Body of pancreas (tissue), 4 donors: Measurements from ENCODE around the gene FTSJ1. TPM values are rescaled to one million over a fixed set of nuclear protein-coding genes. Genes with fewer than 3 reads are reported as not detected.
A peak's percentile ranks its signal among the peaks of the same experiment; 100 is the strongest.

Source experiments
- ATAC-seq: fragments of 150-250 bp; one replicate; pipeline ENCODE4 v1.9.1; 2016
- DNase-seq, 4 donors: peaks; one replicate each; pipeline ENCODE4 v3.0.0-alpha.2; 2019
- H3K27ac ChIP-seq, 4 donors: fragments of 200-600 bp; sonication (generic); 1 replicate in 3 of 4; 2 replicates in 1 of 4; pipeline versions ENCODE4 v1.5.1 to v1.6.1; 2016 to 2019; ENCODE audit warnings: mild to moderate bottlenecking in 1 of 4, mixed read lengths in 1 of 4, moderate library complexity in 1 of 4
- H3K27me3 ChIP-seq, 2 donors: fragments of 200-600 bp; sonication (generic); one replicate each; pipeline ENCODE4 v1.6.0; 2016; ENCODE audit warnings: mild to moderate bottlenecking in 1 of 2
- H3K36me3 ChIP-seq, 2 donors: fragments of 200-600 bp; sonication (generic); replicated peaks in 1 of 2; 2 replicates each; pipeline ENCODE4 v1.5.1; 2016; ENCODE audit warnings: low read depth in 2 of 2; ENCODE audit not compliant: insufficient read depth in 1 of 2
- H3K4me1 ChIP-seq: fragments of 200-600 bp; sonication (generic); one replicate; pipeline ENCODE4 v1.6.0; 2016
- H3K4me3 ChIP-seq, 2 donors: fragments of 200-600 bp; sonication (generic); 1 replicate in 1 of 2; 2 replicates in 1 of 2; pipeline ENCODE4 v1.5.1; 2016 to 2019
- H3K9me3 ChIP-seq, 3 donors: fragments of 200-600 bp; sonication (generic); 1 replicate in 2 of 3; 2 replicates in 1 of 3; pipeline ENCODE4 v1.5.1; 2016
- POLR2A ChIP-seq, 3 donors: fragments of 450-650 bp; IDR thresholded peaks; one replicate each; pipeline ENCODE4 v1.6.1; 2016; ENCODE audit warnings: antibody characterized with exemption in 3 of 3, mild to moderate bottlenecking in 2 of 3
- WGBS, 2 donors: methylation state at CpG; one replicate each; pipeline ENCODE4 v1.1.5; 2017; 5-methylcytosine and 5-hydroxymethylcytosine counted together
- intact Hi-C: fragments of 100-400 bp; cut with DNase I; formaldehyde crosslinking; loops from one replicate; pipeline ENCODE4 v1.15.1; 2023
- total RNA-seq, 2 donors: library from RNA; depleted of rRNA; stranded (reverse); fragments of >200 nt; gene quantifications; one replicate each; pipeline ENCODE4 v1.1.0, GENCODE V29; 2016
- TF ChIP-seq, protein P1 (sequence below), 7 experiments: fragments of 450-650 bp in 4 of 7; fragments of 200-600 bp in 3 of 7; sonication (generic) in 3 of 7; IDR thresholded peaks; one replicate each; pipeline ENCODE4 v1.5.1; 2016 to 2019; ENCODE audit warnings: antibody characterized with exemption in 7 of 7

Gene FTSJ1
- total RNA-seq, 2 donors from 2014 or later = 37.1 to 56.4 TPM

DNA sequence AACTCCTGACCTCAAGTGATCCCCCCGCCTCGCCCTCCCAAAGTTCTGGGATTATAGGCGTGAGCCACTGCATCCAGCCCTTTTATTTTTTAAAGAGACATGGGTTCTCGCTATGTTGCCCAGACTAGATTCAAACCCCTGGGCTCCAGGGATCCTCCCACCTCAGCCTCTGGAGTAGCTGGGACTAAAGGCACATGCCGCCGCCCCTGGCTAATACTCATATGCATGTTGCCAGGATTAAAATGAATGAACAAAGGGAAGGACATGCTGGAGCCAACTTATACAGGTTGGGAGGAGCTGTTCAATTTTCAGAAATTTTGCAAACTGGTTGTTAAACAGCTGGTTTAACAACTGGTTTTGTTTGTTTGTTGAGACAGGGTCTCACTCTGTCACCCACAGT is 1.4 kb upstream of the FTSJ1 start:
- DNase-seq = no peak
- intact Hi-C loops = no loop called here

DNA sequence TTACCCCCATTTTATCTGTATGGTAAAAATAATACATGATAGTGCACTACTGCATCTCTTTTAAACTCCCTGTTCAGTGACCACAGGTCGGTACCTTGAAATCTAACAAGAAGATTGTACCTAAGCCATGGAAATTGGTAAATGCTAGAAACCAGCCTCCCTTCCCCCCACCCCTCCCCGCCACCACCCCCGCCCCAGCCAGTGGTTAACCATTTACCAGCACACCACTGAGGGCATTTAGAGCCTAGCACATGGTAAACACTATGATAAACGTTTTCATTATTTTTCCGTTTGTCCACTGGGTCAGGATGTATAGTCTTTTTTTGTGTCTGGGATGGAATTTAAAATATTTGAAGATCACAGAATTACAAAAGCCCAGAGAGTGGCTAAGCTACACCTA is 703 bp upstream of the FTSJ1 start:
- H3K27me3 ChIP-seq = no peaks in the 10 kb centered on the region
- ATAC-seq = no peak
- no peak for TF ChIP-seq POLR2A (IDR thresholded peaks at IDR 0.05)
- TF ChIP-seq, protein P1, sequence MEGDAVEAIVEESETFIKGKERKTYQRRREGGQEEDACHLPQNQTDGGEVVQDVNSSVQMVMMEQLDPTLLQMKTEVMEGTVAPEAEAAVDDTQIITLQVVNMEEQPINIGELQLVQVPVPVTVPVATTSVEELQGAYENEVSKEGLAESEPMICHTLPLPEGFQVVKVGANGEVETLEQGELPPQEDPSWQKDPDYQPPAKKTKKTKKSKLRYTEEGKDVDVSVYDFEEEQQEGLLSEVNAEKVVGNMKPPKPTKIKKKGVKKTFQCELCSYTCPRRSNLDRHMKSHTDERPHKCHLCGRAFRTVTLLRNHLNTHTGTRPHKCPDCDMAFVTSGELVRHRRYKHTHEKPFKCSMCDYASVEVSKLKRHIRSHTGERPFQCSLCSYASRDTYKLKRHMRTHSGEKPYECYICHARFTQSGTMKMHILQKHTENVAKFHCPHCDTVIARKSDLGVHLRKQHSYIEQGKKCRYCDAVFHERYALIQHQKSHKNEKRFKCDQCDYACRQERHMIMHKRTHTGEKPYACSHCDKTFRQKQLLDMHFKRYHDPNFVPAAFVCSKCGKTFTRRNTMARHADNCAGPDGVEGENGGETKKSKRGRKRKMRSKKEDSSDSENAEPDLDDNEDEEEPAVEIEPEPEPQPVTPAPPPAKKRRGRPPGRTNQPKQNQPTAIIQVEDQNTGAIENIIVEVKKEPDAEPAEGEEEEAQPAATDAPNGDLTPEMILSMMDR (IDR thresholded peaks at IDR 0.05) = no peak
- H3K27ac ChIP-seq = peak overlapping the region in 3 of 4 donors; percentile 59 to 84 (median 83)
- H3K4me1 ChIP-seq = peaks cover 34% of the 10 kb centered on the region
- intact Hi-C loops = no loop called here
- H3K36me3 ChIP-seq = no peaks in the 10 kb centered on the region
- H3K4me3 ChIP-seq = peak overlapping the region in 1 of 2 donors; percentile 30
- H3K9me3 ChIP-seq = no peaks in the 10 kb centered on the region
- WGBS, 2 donors = 1 to 13% methylated on average over 3 to 5 of the region's 5 CpGs
- peak in 1 of 4 donors; percentile 44 for DNase-seq

More for the DNA sequence above, 1.4 kb upstream of the FTSJ1 start:
- H3K4me3 ChIP-seq = no peak overlapping the region
- H3K27ac ChIP-seq = no peak overlapping the region
- WGBS, 2 donors = 54 to 67% methylated on average over 3 of the region's 6 CpGs
- TF ChIP-seq POLR2A (IDR thresholded peaks at IDR 0.05) = no peak
- TF ChIP-seq, protein P1 (IDR thresholded peaks at IDR 0.05) = no peak
- no peaks in the 10 kb centered on the region for H3K9me3 ChIP-seq
- no peaks in the 10 kb centered on the region for H3K36me3 ChIP-seq
- H3K27me3 ChIP-seq = no peaks in the 10 kb centered on the region
- peaks cover 39% of the 10 kb centered on the region for H3K4me1 ChIP-seq
- no peak for ATAC-seq

GRCh38 chrX:48476919-48477318 is 920 bp downstream of the FTSJ1 start:
- 13 to 23% methylated on average over 4 of the region's 4 CpGs for WGBS, 2 donors
- Histone ChIP-seq H3K4me3 (no peak overlapping the region), H3K4me1 (peaks cover 21% of the 10 kb centered on the region), H3K27ac (peak overlapping the region in 2 of 4 donors; percentile 59 to 84), H3K9me3 (no peaks in the 10 kb centered on the region), H3K27me3 (no peaks in the 10 kb centered on the region), H3K36me3 (no peaks in the 10 kb centered on the region)
- DNase-seq (no peak), ATAC-seq (no peak)
- intact Hi-C loops = no loop called here
- TF ChIP-seq, protein P1 (IDR thresholded peaks at IDR 0.05) = no peak

DNA sequence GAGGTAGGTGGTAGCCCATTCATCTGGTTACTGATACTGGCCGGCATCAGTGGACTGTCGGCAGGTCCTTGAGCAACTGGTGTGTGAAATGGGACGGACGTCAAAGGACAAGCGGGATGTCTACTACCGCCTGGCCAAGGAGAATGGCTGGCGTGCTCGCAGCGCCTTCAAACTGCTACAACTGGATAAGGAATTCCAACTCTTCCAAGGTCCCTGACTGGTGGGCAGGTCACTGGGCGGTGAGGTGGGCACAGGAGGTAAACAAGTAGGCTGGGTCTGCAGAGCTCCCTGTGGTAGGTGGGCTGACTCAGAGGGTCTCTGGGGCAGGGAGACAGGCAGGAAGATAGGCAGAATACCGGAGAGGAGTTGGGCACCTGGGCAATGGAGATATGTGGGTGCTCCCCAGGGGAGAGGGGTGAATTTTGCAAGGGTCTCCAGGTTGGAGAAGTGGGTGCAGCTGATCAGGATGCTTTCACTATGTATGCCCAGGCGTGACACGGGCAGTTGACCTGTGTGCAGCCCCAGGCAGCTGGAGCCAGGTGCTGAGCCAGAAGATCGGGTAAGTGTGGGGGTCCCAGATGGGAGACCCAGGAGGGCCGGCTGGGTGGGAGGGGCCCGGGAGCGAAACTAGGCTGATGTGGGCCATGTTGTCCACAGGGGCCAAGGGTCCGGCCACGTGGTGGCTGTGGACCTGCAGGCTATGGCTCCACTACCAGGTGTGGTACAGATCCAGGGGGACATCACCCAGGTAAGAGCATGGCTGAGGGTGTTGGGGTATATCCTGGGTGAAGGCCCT is 2.2 kb downstream of the FTSJ1 start:
- Histone ChIP-seq H3K4me3 (no peak overlapping the region), H3K27ac (no peak overlapping the region), H3K4me1 (peaks cover 19% of the 10 kb centered on the region), H3K36me3 (no peaks in the 10 kb centered on the region), H3K9me3 (no peaks in the 10 kb centered on the region), H3K27me3 (no peaks in the 10 kb centered on the region)
- no peak for DNase-seq
- no peak for ATAC-seq
- no peak for TF ChIP-seq POLR2A (IDR thresholded peaks at IDR 0.05)
- TF ChIP-seq, protein P1 (IDR thresholded peaks at IDR 0.05) = no peak
- WGBS, 2 donors = 51% methylated on average over 12 of the region's 19 CpGs; no CpG with 5 or more reads in 1 of the 2 donors
- intact Hi-C loops = no loop called here

DNA sequence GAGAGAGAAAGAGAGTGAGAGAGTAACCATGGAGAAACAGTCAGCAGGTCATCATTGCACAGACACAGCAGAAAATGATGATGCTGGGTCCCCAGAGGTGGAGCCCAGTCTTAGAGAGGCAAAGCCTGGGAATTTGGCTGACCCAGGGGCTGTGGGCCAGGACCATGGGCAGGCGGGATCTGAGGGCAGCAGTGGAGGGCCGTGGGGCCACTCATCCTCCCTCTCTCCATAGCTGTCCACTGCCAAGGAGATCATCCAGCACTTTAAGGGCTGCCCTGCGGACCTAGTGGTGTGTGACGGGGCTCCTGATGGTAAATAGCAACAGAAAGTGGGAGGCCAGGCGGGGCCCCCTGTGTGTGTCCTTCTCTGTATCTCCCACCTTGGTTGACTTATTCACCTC is 2.8 kb downstream of the FTSJ1 start:
- no peaks in the 10 kb centered on the region for H3K27me3 ChIP-seq
- DNase-seq (no peak), ATAC-seq (no peak)
- no peak overlapping the region for H3K4me3 ChIP-seq
- H3K27ac ChIP-seq = no peak overlapping the region
- H3K4me1 ChIP-seq = peaks cover 13% of the 10 kb centered on the region
- no peaks in the 10 kb centered on the region for H3K36me3 ChIP-seq
- WGBS, 2 donors = 100% methylated on average over 3 of the region's 5 CpGs; no CpG with 5 or more reads in 1 of the 2 donors
- no peaks in the 10 kb centered on the region for H3K9me3 ChIP-seq
- intact Hi-C loops = no loop called here
- TF ChIP-seq POLR2A (IDR thresholded peaks at IDR 0.05) = no peak
- TF ChIP-seq, protein P1 (IDR thresholded peaks at IDR 0.05) = no peak
